MM.1S (cell line): ENCODE results near the gene PRKAG2.

ENCODE experiments used
- CTCF ChIP-seq: fragments of 300-600 bp; sonication (generic); IDR thresholded peaks from 2 replicates; pipeline ENCODE4 v1.5.1; 2016; ENCODE audit warnings: antibody characterized with exemption, low read length, mixed read lengths
- EZH2phosphoT487 ChIP-seq: fragments of 300-600 bp; sonication (generic); IDR thresholded peaks from 2 replicates; pipeline ENCODE4 v1.6.1; 2018; ENCODE audit warnings: antibody characterized with exemption, low read length

- TF ChIP-seq EZH2phosphoT487, result no peak
- no peak for TF ChIP-seq CTCF
These were observed 205.4 kb downstream of the PRKAG2 start for GRCh38 chr7:151671514-151671913.
